ENCODE data around the gene PAPSS1. TPM values are rescaled to one million over a fixed set of nuclear protein-coding genes. Genes with fewer than 3 reads are reported as not detected.

The PAPSS1 gene
- total and polyA plus RNA-seq, 2 of the 8 experiments (the other 6 are each of a cell fraction or from before 2014, with no cell fraction given): 79.2 to 98.5 TPM

DNA sequence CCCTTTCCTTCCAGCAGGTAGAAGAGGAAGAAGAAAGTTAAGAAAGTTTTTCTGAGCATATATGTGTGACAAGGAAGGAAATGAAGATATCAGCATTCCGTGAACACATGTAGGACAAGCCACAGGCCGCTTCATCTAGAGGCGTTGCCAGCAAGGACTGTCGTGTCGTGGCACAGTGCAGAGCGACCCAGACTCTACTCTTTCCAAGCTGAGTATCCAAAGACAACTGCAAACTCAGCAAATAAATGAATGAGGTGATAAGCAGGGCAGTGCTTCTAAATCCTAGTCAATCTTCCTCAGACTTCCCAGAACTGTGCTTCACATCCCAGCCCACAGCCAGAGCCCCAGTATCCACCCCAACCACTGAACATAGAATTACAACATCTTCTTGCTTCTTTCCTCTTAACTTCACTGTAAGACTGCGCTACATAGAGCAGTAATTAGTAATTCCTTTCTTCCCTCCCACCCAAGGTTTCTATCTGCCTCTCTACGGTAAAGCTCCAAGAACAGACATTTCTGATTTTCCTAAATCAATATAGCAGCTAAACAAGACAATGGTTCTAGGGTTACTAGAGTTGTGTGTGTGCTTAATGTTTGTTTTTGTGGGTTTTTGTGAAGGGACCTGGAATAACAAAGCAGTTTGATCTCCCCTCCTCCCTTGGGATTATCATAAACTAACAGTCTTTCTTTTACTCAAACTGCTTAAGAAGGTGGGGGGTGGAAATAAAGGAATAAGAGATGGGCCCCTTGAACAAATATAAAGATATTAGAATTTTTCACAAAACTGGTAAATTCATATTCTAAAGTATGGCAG, 71.6 kb downstream of the PAPSS1 start:
- POLR2A ChIA-PET (ENCODE audit: partially characterized antibody): no interaction called here
- H3K79me1 ChIP-seq (ENCODE audit: low read depth, low read length): no peaks in the 10 kb centered on the region
- H3K23ac ChIP-seq (ENCODE audit: insufficient read length): no peak overlapping the region
- no peak overlapping the region for H3K18ac ChIP-seq (ENCODE audit: extremely low read depth, low read length)
- peaks cover 6 to 10% (median 6%) of the 10 kb centered on the region in 4 experiments; a peak in 6 of 7 replicates for H3K4me1 ChIP-seq (replicated peaks in 1 of 4; ENCODE audit: control insufficient read depth in 3 of 4, insufficient read depth in 4 of 4, low read length in 3 of 4)
- H3K14ac ChIP-seq (ENCODE audit: insufficient read length): no peak overlapping the region
- peaks cover 0 to 3% of the 10 kb centered on the region in 2 experiments; a peak in 1 of 4 replicates for H3K79me2 ChIP-seq (ENCODE audit: control insufficient read depth in 1 of 2, insufficient read depth in 2 of 2, low read length in 2 of 2)
- no peaks in the 10 kb centered on the region for H3K27me3 ChIP-seq (replicated peaks in 1 of 4; ENCODE audit: control insufficient read depth in 3 of 4, extremely low read depth in 1 of 4, insufficient read depth in 3 of 4, low read length in 3 of 4)
- H3K4ac ChIP-seq (replicated peaks; ENCODE audit: insufficient read length, low read depth, low read length): no peak overlapping the region
- H3K27ac ChIP-seq (ENCODE audit: low read depth, low read length): no peak overlapping the region
- H2BK12ac ChIP-seq (ENCODE audit: low read depth, low read length): no peak overlapping the region
- no peak for TF ChIP-seq SUZ12 (IDR thresholded peaks at IDR 0.05; ENCODE audit: low read length)
- TF ChIP-seq SP4 (IDR thresholded peaks at IDR 0.05; ENCODE audit: low read length): no peak
- TF ChIP-seq MAFK (IDR thresholded peaks at IDR 0.05; ENCODE audit: low read depth, low read length): 0 out of 2 replicates have a peak, but pooled peaks have one; percentile 27
- TF ChIP-seq JUN (IDR thresholded peaks at IDR 0.05; ENCODE audit: low read depth, low read length): no peak
- no peak for TF ChIP-seq RNF2 (IDR thresholded peaks at IDR 0.05; ENCODE audit: borderline replicate concordance, low read depth, low read length, missing control alignments, poor library complexity, severe bottlenecking)
- TF ChIP-seq CREB1 (IDR thresholded peaks at IDR 0.05): no peak
- no peak for TF ChIP-seq ZNF274 (IDR thresholded peaks at IDR 0.05; ENCODE audit: borderline replicate concordance, extremely low read depth, low read length)
- H3K4me3 ChIP-seq (ENCODE audit: extremely low read depth in 1 of 4, insufficient read depth in 2 of 4, low read depth in 3 of 4, low read length in 4 of 4): no peak overlapping the region
- H3K9me3 ChIP-seq (ENCODE audit: insufficient read depth in 2 of 2, low read depth in 1 of 2, low read length in 1 of 2): no peaks in the 10 kb centered on the region
- no peaks in the 10 kb centered on the region for H3K23me2 ChIP-seq (ENCODE audit: low read depth, low read length)
- no peak overlapping the region for H2BK5ac ChIP-seq (ENCODE audit: low read depth, low read length)
- DNase-seq (ENCODE audit: low read depth in 1 of 2, low spot score in 2 of 2) (no peak), FAIRE-seq (no peak)
- H4K5ac ChIP-seq (ENCODE audit: insufficient read length, low read depth, low read length): no peak overlapping the region
- H2AFZ ChIP-seq (ENCODE audit: low read length): no peak overlapping the region
- no peak overlapping the region for H2BK120ac ChIP-seq (replicated peaks; ENCODE audit: low read depth, low read length)
- H3K4me2 ChIP-seq (ENCODE audit: insufficient read depth in 1 of 2, low read depth in 2 of 2, low read length in 2 of 2): 0 out of 4 replicates have a peak overlapping the region, but pooled peaks of 1 of the 2 experiments have one; percentile 22
- no peak overlapping the region for H2BK20ac ChIP-seq (ENCODE audit: low read length)
- no peak overlapping the region for H3K56ac ChIP-seq (replicated peaks; ENCODE audit: insufficient read length, low read depth, low read length)
- H4K91ac ChIP-seq (replicated peaks; ENCODE audit: insufficient read length, low read length): no peak overlapping the region
- peaks cover 3 to 11% of the 10 kb centered on the region in 2 experiments for H4K20me1 ChIP-seq (replicated peaks in 1 of 2; ENCODE audit: control insufficient read depth in 1 of 2, insufficient read depth in 2 of 2, low read length in 2 of 2)
- H4K8ac ChIP-seq (ENCODE audit: extremely low read depth, insufficient read depth, low read length): no peak overlapping the region
- 93% methylated on average over 8 of the region's 8 CpGs; no CpG with 5 or more reads in 1 of the 2 experiments for WGBS, 2 experiments (ENCODE audit: extremely low coverage in 1 of 2, insufficient coverage in 1 of 2, insufficient read length in 1 of 2, insufficient replicate concordance in 2 of 2, low coverage in 1 of 2, low lambda C conversion rate in 2 of 2, missing lambda C conversion rate in 1 of 2)
- CTCF ChIA-PET (ENCODE audit: partially characterized antibody): interaction anchor here (1.1 to 1.2 kb wide), 2 partner anchors 8 to 611 kb away, joined by 3 to 4 read pairs; no protein-coding TSS in a partner anchor
- H3K9ac ChIP-seq (replicated peaks in 1 of 4; ENCODE audit: extremely low read depth in 1 of 4, low read depth in 3 of 4, low read length in 3 of 4): no peak overlapping the region
- peaks cover 0 to 24% (median 7%) of the 10 kb centered on the region in 4 experiments; a peak in 6 of 8 replicates for H3K36me3 ChIP-seq (ENCODE audit: control insufficient read depth in 2 of 4, insufficient read depth in 4 of 4, low read length in 3 of 4)
- H2BK15ac ChIP-seq (ENCODE audit: low read length): no peak overlapping the region
- no peak overlapping the region for H2AK5ac ChIP-seq (ENCODE audit: low read depth, low read length)

Measured in H1 (cell line).